ENCODE results near the gene CAMK1D. TPM values are rescaled to one million over a fixed set of nuclear protein-coding genes. Genes with fewer than 3 reads are reported as not detected.

CAMK1D gene
- total RNA-seq, 1 donor from 2014 or later: 7.6 TPM

DNA sequence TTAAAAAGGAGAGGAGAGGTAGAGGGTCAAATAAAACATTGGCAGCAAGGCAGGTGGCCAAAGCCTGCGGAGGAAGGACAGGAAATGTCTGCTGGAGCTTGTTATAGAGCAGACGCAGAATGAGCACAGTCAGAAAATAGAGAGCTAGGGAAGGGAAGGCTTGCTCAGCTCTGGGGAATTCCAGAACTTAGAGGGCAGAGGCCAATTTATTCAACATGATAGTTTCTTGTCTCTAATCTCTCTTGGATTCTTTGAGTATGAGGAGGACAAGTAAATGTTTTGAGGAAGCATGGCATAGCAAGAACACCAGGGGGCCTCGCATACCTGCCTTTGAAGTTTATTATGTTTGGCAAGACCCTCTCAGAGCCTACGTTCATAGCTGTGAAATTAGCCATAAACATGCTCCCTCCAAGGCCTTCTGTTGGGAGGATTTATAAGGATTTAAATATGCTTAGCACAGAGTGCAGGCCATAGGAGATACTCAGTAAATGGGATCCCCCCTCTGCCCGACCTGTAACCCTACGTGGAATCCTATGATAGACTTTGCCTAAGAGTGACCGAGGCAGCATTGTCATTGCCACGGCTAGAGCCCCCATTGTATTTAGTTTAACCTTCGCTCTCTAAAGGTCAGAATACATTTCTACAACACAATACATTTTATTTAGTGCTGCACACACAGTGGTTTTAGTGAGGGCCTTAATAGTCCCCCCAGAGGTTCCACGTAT lies 358.3 kb downstream of the CAMK1D start:
- no peaks in the 10 kb centered on the region for H3K27me3 Mint-ChIP-seq (ENCODE audit: low read depth)
- H3K9me3 Mint-ChIP-seq: no peaks in the 10 kb centered on the region
- TF ChIP-seq, protein P1, sequence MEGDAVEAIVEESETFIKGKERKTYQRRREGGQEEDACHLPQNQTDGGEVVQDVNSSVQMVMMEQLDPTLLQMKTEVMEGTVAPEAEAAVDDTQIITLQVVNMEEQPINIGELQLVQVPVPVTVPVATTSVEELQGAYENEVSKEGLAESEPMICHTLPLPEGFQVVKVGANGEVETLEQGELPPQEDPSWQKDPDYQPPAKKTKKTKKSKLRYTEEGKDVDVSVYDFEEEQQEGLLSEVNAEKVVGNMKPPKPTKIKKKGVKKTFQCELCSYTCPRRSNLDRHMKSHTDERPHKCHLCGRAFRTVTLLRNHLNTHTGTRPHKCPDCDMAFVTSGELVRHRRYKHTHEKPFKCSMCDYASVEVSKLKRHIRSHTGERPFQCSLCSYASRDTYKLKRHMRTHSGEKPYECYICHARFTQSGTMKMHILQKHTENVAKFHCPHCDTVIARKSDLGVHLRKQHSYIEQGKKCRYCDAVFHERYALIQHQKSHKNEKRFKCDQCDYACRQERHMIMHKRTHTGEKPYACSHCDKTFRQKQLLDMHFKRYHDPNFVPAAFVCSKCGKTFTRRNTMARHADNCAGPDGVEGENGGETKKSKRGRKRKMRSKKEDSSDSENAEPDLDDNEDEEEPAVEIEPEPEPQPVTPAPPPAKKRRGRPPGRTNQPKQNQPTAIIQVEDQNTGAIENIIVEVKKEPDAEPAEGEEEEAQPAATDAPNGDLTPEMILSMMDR (IDR thresholded peaks at IDR 0.05; ENCODE audit: unreplicated experiment): peak; percentile 61
- peak overlapping the region; percentile 84 for H3K27ac Mint-ChIP-seq
- peaks cover 29% of the 10 kb centered on the region for H3K4me1 Mint-ChIP-seq
- DNase-seq (ENCODE audit: low spot score in 2 of 2, unreplicated experiment in 2 of 2): peak in 1 of 2 experiments; percentile 58
- H3K36me3 Mint-ChIP-seq: no peaks in the 10 kb centered on the region
- no peak overlapping the region for H3K4me3 Mint-ChIP-seq

DNA sequence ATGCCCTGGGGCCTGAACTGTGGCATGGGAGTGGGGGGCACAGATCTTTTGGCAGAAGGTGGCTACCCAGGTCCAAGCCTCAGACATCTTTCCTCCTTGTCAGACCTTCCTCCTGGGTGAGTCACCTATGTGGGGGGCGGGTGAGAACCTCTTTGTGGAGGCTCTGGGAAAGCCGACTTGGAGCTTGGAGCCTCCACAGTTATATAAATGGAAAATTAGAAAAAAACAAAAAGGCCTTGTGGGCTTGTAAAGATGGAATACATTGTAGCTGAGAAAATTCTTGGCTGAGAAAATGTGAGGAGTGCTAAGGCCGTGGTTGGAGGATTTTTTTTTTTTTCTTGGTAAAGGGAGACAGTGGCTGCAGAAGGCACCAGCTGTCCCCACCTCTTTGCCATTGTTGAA lies 359.7 kb downstream of the CAMK1D start:
- H3K27me3 Mint-ChIP-seq (ENCODE audit: low read depth): no peaks in the 10 kb centered on the region
- TF ChIP-seq, protein P1 (IDR thresholded peaks at IDR 0.05; ENCODE audit: unreplicated experiment): no peak
- no peak for DNase-seq (ENCODE audit: low spot score in 2 of 2, unreplicated experiment in 2 of 2)
- no peaks in the 10 kb centered on the region for H3K36me3 Mint-ChIP-seq
- H3K4me1 Mint-ChIP-seq: peaks cover 29% of the 10 kb centered on the region
- H3K9me3 Mint-ChIP-seq: no peaks in the 10 kb centered on the region
- H3K4me3 Mint-ChIP-seq: no peak overlapping the region
- H3K27ac Mint-ChIP-seq: peak overlapping the region; percentile 27

DNA sequence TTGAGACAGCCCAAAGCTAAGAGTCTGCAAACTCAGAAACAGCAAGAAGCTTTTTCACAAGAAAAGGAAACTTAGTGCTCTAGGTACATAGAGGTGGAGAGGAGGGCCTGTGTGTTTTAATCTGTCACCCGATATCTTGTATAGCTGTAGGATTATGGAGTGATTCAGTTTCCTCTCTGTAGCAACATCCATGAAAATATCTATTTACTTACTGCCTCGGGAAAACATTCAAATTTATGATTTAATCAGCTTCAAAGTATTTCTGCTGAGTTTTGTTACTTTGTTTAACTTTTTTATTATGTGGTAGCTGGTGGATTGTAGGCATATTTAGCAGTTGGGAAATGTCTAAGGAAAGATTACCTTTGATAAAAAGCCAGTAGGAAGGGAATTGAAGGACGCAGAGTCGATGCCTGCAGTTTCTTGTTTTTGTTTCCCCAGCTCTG lies 360.2 kb downstream of the CAMK1D start:
- no peak overlapping the region for H3K27ac Mint-ChIP-seq
- H3K9me3 Mint-ChIP-seq: no peaks in the 10 kb centered on the region
- TF ChIP-seq, protein P1 (IDR thresholded peaks at IDR 0.05; ENCODE audit: unreplicated experiment): no peak
- no peak overlapping the region for H3K4me3 Mint-ChIP-seq
- no peaks in the 10 kb centered on the region for H3K27me3 Mint-ChIP-seq (ENCODE audit: low read depth)
- peaks cover 29% of the 10 kb centered on the region for H3K4me1 Mint-ChIP-seq
- DNase-seq (ENCODE audit: low spot score in 2 of 2, unreplicated experiment in 2 of 2): no peak
- H3K36me3 Mint-ChIP-seq: no peaks in the 10 kb centered on the region

DNA sequence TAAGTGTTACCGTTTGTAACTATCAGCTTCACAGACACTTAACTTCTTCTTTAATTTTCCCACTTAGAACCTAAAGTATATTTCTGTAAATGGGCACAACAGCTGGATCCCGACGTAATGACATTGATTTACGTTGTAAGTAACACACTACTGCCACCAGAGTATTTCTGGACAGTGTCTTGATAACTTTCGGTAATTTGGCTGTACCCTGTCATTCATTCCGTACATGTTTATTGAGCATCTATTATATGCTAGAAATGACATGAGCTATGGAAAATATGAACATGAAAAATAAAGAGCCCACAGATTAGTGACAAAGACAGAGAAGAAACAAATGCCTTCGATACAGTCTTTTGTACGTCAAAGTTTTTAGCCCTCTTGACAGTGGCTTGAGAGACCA lies 360.8 kb downstream of the CAMK1D start:
- H3K9me3 Mint-ChIP-seq: no peaks in the 10 kb centered on the region
- peaks cover 4% of the 10 kb centered on the region for H3K27me3 Mint-ChIP-seq (ENCODE audit: low read depth)
- H3K4me3 Mint-ChIP-seq: no peak overlapping the region
- H3K36me3 Mint-ChIP-seq: no peaks in the 10 kb centered on the region
- peaks cover 29% of the 10 kb centered on the region for H3K4me1 Mint-ChIP-seq
- TF ChIP-seq, protein P1 (IDR thresholded peaks at IDR 0.05; ENCODE audit: unreplicated experiment): no peak
- H3K27ac Mint-ChIP-seq: no peak overlapping the region
- no peak for DNase-seq (ENCODE audit: low spot score in 2 of 2, unreplicated experiment in 2 of 2)

DNA sequence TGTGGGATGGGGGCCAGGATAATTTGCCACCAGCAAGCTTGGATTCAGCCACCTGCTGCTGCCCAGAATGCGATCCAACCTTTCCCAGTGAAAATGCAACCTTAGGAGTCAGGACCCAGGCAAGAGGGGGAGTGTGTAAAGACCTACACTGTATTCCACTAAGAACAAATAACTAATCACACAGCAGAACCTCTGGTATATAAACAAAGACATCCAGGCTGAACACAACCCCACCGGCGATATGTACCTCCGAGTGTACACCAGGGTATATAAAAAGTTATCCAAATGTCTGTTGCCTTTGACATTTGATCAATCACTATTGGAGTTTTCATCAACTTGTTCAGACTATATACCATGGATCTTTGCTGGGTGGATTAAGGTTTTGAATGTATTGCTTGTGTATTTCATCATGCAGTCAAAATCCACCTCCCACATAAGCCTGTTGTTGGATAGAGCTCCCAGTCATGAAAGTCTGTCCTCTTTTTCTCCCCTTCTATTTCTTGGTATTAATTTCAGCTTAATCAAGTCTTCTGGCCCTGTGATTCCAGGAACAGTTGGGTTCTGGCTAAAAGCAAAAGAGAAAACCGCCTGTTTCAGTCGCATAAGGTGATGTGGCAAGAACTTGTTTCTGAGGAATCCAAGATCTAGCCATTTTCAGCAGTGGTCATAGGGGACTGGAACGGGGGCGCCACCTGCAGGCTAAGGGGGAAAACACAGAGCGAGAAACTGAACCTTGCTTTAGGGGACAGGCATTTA lies 361.4 kb downstream of the CAMK1D start:
- H3K27ac Mint-ChIP-seq: no peak overlapping the region

More for the DNA sequence above, 361.4 kb downstream of the CAMK1D start:
- H3K9me3 Mint-ChIP-seq: no peaks in the 10 kb centered on the region
- TF ChIP-seq, protein P1 (IDR thresholded peaks at IDR 0.05; ENCODE audit: unreplicated experiment): peak; percentile 83
- peaks cover 29% of the 10 kb centered on the region for H3K4me1 Mint-ChIP-seq
- peak; percentile 39 to 86 for DNase-seq (ENCODE audit: low spot score in 2 of 2, unreplicated experiment in 2 of 2)
- no peaks in the 10 kb centered on the region for H3K36me3 Mint-ChIP-seq
- H3K4me3 Mint-ChIP-seq: no peak overlapping the region
- peaks cover 4% of the 10 kb centered on the region for H3K27me3 Mint-ChIP-seq (ENCODE audit: low read depth)

All from mesothelial cell of epicardium (in vitro differentiated cells).